GM12878 (cell line): ENCODE data around the gene HBP1. TPM values are rescaled to one million over a fixed set of nuclear protein-coding genes. Genes with fewer than 3 reads are reported as not detected.

Source experiments
- BCL11A ChIP-seq: IDR thresholded peaks from 2 replicates; pipeline ENCODE4 v1.6.1; 2011; ENCODE audit warnings: low read depth, low read length
- CEBPB ChIP-seq, 2 experiments: fragments of 150-350 bp in 1 of 2; IDR thresholded peaks; 2 replicates each; pipeline ENCODE4 v1.6.1; 2012 to 2014; ENCODE audit warnings: low read depth in 2 of 2, low read length in 2 of 2, borderline replicate concordance in 1 of 2, inconsistent platforms in 1 of 2
- CHD2 ChIP-seq: IDR thresholded peaks from 2 replicates; pipeline ENCODE4 v1.6.1; 2011; ENCODE audit warnings: low read depth, low read length, improper control_type of control experiment, borderline replicate concordance
- CHD4 ChIP-seq: fragments of 200-600 bp; sonication (generic); IDR thresholded peaks from 2 replicates; pipeline ENCODE4 v1.6.1; 2016; ENCODE audit warnings: mild to moderate bottlenecking
- CREB1 ChIP-seq: IDR thresholded peaks from 2 replicates; pipeline ENCODE4 v1.6.1; 2012; ENCODE audit warnings: low read depth, mild to moderate bottlenecking, inconsistent platforms
- GATAD2B ChIP-seq: fragments of 450-650 bp; conservative IDR thresholded peaks from 2 replicates; pipeline ENCODE4 v1.6.1; 2017; ENCODE audit warnings: low read depth, mild to moderate bottlenecking, moderate library complexity
- IRF4 ChIP-seq: IDR thresholded peaks from 2 replicates; pipeline ENCODE4 v1.6.1; 2011; ENCODE audit warnings: low read depth, low read length
- MEF2A ChIP-seq: IDR thresholded peaks from 2 replicates; pipeline ENCODE4 v1.6.1; 2011; ENCODE audit warnings: low read depth, mild to moderate bottlenecking, low read length, moderate library complexity; ENCODE audit not compliant: insufficient read depth
- MXI1 ChIP-seq: fragments of 150-350 bp; IDR thresholded peaks from 2 replicates; pipeline ENCODE4 v1.6.1; 2011; ENCODE audit warnings: low read depth, mild to moderate bottlenecking, inconsistent platforms, low read length, improper control_type of control experiment
- POLR2AphosphoS5 ChIP-seq: IDR thresholded peaks from 2 replicates; pipeline ENCODE4 v1.6.1; 2011; ENCODE audit warnings: mild to moderate bottlenecking, low read length, inconsistent platforms
- POU2F2 ChIP-seq: IDR thresholded peaks from 3 replicates; pipeline ENCODE4 v1.6.1; 2011; ENCODE audit warnings: low read depth, mild to moderate bottlenecking, low read length, borderline replicate concordance
- RAD51 ChIP-seq: fragments of 450-650 bp; IDR thresholded peaks from 2 replicates; pipeline ENCODE4 v1.6.1; 2016; ENCODE audit warnings: moderate library complexity, mild to moderate bottlenecking, inconsistent platforms
- RELA ChIP-seq: fragments of 450-650 bp; IDR thresholded peaks from 2 replicates; pipeline ENCODE4 v1.8.0; 2014; ENCODE audit warnings: borderline replicate concordance; ENCODE audit not compliant: partially characterized antibody
- SMARCA5 ChIP-seq: fragments of 450-650 bp; IDR thresholded peaks from 2 replicates; pipeline ENCODE4 v1.6.1; 2017; ENCODE audit warnings: mild to moderate bottlenecking
- SP1 ChIP-seq: IDR thresholded peaks from one replicate; pipeline ENCODE4 v1.6.1; 2011; ENCODE audit warnings: low read depth, low read length
- STAT1 ChIP-seq: fragments of 450-650 bp; conservative IDR thresholded peaks from 2 replicates; pipeline ENCODE4 v1.6.1; 2014; ENCODE audit warnings: antibody characterized with exemption, mild to moderate bottlenecking
- TAF1 ChIP-seq: IDR thresholded peaks from 2 replicates; pipeline ENCODE4 v1.6.1; 2011; ENCODE audit warnings: mild to moderate bottlenecking, low read depth, low read length, borderline replicate concordance
- WRNIP1 ChIP-seq: IDR thresholded peaks from 2 replicates; pipeline ENCODE4 v1.6.1; 2011; ENCODE audit warnings: low read depth, low read length, improper control_type of control experiment, borderline replicate concordance
- ZBED1 ChIP-seq: IDR thresholded peaks from 2 replicates; pipeline ENCODE4 v1.6.1; 2016; ENCODE audit warnings: borderline replicate concordance
- ZSCAN29 ChIP-seq: fragments of 450-650 bp; IDR thresholded peaks from 2 replicates; pipeline ENCODE4 v1.6.1; 2017; ENCODE audit warnings: mild to moderate bottlenecking, moderate library complexity
- ZZZ3 ChIP-seq: IDR thresholded peaks from 2 replicates; pipeline ENCODE4 v1.6.1; 2011; ENCODE audit warnings: low read depth; ENCODE audit not compliant: control insufficient read depth, insufficient read length
- polyA plus RNA-seq, 11 experiments: library from polyadenylated mRNA; depleted of rRNA in 4 of 11; unstranded in 6 of 11; stranded (reverse) in 5 of 11; fragments of >200 nt; fragmentation: Nextera tagmentation in 4 of 11; fragmentation: Illumina TruSeq in 1 of 11; extraction: Ambion mirVana in 4 of 11; extraction: Trizol in 1 of 11; gene quantifications; 1 replicate in 1 of 11; 2 replicates in 10 of 11; pipeline versions ENCODE4 v1.2.1 to v1.2.3, GENCODE V29; 2011 to 2016; ENCODE audit warnings: inconsistent platforms in 2 of 11, missing spikeins in 2 of 11, low read depth in 1 of 11
- total RNA-seq, 4 experiments: library from RNA; depleted of rRNA in 3 of 4; stranded (reverse); fragments of >200 nt in 3 of 4; fragmentation: Illumina TruSeq in 1 of 4; extraction: Trizol in 1 of 4; gene quantifications; 2 replicates each; pipeline versions ENCODE4 v1.2.1 to v1.2.3, GENCODE V29; 2013 to 2021
- TF ChIP-seq, protein P1 (sequence below): fragments of 450-650 bp; conservative IDR thresholded peaks from 2 replicates; pipeline ENCODE4 v1.6.1; 2017; ENCODE audit warnings: mild to moderate bottlenecking, moderate library complexity
- TF ChIP-seq, protein P2 (sequence below): fragments of 450-650 bp; IDR thresholded peaks from 2 replicates; pipeline ENCODE4 v1.6.1; 2018; ENCODE audit warnings: mild to moderate bottlenecking, low read depth, moderate library complexity; ENCODE audit not compliant: partially characterized antibody
- TF ChIP-seq, protein P3 (sequence below): IDR thresholded peaks from 2 replicates; pipeline ENCODE4 v1.6.1; 2011; ENCODE audit warnings: low read depth, mild to moderate bottlenecking, low read length, moderate library complexity, borderline replicate concordance; ENCODE audit errors: extremely low read depth

Gene HBP1
- total and polyA plus RNA-seq, 10 of the 15 experiments (the other 5 are each of a cell fraction or from before 2014, with no cell fraction given) = 5.8 to 30.9 (median 9.4) TPM

DNA sequence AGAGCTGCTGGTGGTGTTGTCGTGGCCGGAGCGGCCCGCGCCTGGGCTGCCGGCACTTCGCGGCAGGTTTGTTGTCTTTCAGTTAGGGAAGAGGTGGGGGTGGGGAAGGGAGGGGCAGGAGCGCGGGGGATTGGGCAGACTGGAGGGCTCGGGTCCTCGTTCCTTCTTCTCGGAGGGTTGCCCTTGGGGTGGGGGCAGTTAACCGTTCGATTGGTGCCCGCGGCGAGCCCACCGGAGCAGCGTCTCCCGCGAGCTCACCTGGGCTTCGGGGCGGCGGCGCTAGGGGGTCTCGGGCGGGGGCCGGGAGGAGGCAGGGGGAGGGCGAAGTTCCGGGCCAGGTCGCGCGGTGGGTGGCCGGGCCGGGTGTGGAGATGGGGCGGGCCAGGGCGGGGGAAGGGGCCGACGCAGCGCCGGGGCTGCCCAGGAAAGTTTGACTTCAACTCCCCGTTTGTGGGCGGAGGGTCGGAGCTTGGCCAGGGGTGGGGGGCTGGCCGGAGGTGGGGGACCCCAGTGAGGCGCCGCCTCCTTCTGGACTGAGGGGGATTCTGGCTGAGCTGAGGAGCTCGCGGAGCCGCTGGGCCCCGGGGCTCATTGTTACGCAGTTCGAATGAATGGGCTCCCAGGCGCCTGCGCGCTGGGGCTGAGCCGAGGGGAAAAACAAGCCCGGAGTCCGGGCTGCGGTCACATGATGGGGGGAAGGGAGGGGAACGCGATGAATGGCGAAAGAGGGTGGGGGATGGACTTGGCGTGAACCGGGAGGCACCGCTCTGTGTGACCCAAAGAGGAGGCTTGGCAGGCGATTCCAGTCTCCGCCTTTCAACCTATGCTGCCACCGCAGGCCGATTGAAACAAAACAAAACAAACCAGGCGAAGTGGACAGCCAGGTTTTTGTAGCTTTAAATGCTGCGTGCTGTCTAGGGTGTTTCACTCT, 582 bp downstream of the HBP1 start (continued):
- TF ChIP-seq CREB1 (peak; percentile 60), MXI1 (peak; percentile 57), ZZZ3 (no peak), ZBED1 (no peak), CEBPB (IDR thresholded peaks at IDR 0.05; ENCODE audit: borderline replicate concordance in 1 of 2, low read depth in 2 of 2, low read length in 2 of 2) (no peak), CHD2 (peak; percentile 96), STAT1 (no peak), SP1 (peak; percentile 72), POU2F2 (peak; percentile 82; the same call in 2 of the 3 replicates), ZSCAN29 (no peak), IRF4 (peak; percentile 71; the same call in 1 of the 2 replicates), RELA (peak; percentile 52), CHD4 (no peak), BCL11A (peak; percentile 31; the same call in 1 of the 2 replicates), RAD51 (peak; percentile 93), MEF2A (no peak), WRNIP1 (no peak; the same call in 1 of the 2 replicates), SMARCA5 (no peak), GATAD2B (0 out of 2 replicates have a peak, but pooled peaks have one; percentile 34), POLR2AphosphoS5 (peak; percentile 81; the same call in 1 of the 2 replicates), TAF1 (peak; percentile 68; the same call in 1 of the 2 replicates)
- TF ChIP-seq, protein P1, sequence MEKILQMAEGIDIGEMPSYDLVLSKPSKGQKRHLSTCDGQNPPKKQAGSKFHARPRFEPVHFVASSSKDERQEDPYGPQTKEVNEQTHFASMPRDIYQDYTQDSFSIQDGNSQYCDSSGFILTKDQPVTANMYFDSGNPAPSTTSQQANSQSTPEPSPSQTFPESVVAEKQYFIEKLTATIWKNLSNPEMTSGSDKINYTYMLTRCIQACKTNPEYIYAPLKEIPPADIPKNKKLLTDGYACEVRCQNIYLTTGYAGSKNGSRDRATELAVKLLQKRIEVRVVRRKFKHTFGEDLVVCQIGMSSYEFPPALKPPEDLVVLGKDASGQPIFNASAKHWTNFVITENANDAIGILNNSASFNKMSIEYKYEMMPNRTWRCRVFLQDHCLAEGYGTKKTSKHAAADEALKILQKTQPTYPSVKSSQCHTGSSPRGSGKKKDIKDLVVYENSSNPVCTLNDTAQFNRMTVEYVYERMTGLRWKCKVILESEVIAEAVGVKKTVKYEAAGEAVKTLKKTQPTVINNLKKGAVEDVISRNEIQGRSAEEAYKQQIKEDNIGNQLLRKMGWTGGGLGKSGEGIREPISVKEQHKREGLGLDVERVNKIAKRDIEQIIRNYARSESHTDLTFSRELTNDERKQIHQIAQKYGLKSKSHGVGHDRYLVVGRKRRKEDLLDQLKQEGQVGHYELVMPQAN = peak; percentile 73
- TF ChIP-seq, protein P2, sequence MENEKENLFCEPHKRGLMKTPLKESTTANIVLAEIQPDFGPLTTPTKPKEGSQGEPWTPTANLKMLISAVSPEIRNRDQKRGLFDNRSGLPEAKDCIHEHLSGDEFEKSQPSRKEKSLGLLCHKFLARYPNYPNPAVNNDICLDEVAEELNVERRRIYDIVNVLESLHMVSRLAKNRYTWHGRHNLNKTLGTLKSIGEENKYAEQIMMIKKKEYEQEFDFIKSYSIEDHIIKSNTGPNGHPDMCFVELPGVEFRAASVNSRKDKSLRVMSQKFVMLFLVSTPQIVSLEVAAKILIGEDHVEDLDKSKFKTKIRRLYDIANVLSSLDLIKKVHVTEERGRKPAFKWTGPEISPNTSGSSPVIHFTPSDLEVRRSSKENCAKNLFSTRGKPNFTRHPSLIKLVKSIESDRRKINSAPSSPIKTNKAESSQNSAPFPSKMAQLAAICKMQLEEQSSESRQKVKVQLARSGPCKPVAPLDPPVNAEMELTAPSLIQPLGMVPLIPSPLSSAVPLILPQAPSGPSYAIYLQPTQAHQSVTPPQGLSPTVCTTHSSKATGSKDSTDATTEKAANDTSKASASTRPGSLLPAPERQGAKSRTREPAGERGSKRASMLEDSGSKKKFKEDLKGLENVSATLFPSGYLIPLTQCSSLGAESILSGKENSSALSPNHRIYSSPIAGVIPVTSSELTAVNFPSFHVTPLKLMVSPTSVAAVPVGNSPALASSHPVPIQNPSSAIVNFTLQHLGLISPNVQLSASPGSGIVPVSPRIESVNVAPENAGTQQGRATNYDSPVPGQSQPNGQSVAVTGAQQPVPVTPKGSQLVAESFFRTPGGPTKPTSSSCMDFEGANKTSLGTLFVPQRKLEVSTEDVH = peak; percentile 49
- TF ChIP-seq, protein P3, sequence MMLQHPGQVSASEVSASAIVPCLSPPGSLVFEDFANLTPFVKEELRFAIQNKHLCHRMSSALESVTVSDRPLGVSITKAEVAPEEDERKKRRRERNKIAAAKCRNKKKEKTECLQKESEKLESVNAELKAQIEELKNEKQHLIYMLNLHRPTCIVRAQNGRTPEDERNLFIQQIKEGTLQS = peak; percentile 79; the same call in 1 of the 2 replicates
